Measurements from ENCODE around the gene PHLPP1.

The PHLPP1 gene

GRCh38 chr18:62996566-62996965 is 281.2 kb downstream of the PHLPP1 start:
- no peak overlapping the region for H3K4me2 ChIP-seq (ENCODE audit: low read length)
- H2AFZ ChIP-seq (ENCODE audit: low read depth, low read length) = no peak overlapping the region
- no peaks in the 10 kb centered on the region for H3K36me3 ChIP-seq (replicated peaks; ENCODE audit: low read depth, low read length)
- H3K9ac ChIP-seq (ENCODE audit: low read length) = no peak overlapping the region
- no peaks in the 10 kb centered on the region for H3K9me3 ChIP-seq (ENCODE audit: insufficient read depth, low read length)
- no peak overlapping the region for H3K4me3 ChIP-seq (ENCODE audit: low read length)
- H4K20me1 ChIP-seq (ENCODE audit: insufficient read depth, low read length) = no peaks in the 10 kb centered on the region
- no peak for TF ChIP-seq CTCF (IDR thresholded peaks at IDR 0.05; ENCODE audit: low read depth, low read length)
- no peak for TF ChIP-seq EZH2phosphoT487 (IDR thresholded peaks at IDR 0.05; ENCODE audit: low read depth)
- no peaks in the 10 kb centered on the region for H3K79me2 ChIP-seq (ENCODE audit: low read length)
- no peak overlapping the region for H3K27ac ChIP-seq (ENCODE audit: low read length)
- H3K4me1 ChIP-seq (ENCODE audit: low read length) = no peaks in the 10 kb centered on the region
- peaks cover 56% of the 10 kb centered on the region for H3K27me3 ChIP-seq (ENCODE audit: low read depth, low read length)

GRCh38 chr18:62997076-62997475 is 281.7 kb downstream of the PHLPP1 start:
- Histone ChIP-seq H3K4me1 (ENCODE audit: low read length) (no peaks in the 10 kb centered on the region), H3K4me3 (ENCODE audit: low read length) (no peak overlapping the region), H3K36me3 (replicated peaks; ENCODE audit: low read depth, low read length) (no peaks in the 10 kb centered on the region), H3K9me3 (ENCODE audit: insufficient read depth, low read length) (no peaks in the 10 kb centered on the region), H3K4me2 (ENCODE audit: low read length) (no peak overlapping the region), H3K9ac (ENCODE audit: low read length) (no peak overlapping the region), H2AFZ (ENCODE audit: low read depth, low read length) (no peak overlapping the region), H3K27me3 (ENCODE audit: low read depth, low read length) (peaks cover 56% of the 10 kb centered on the region), H3K79me2 (ENCODE audit: low read length) (no peaks in the 10 kb centered on the region), H4K20me1 (ENCODE audit: insufficient read depth, low read length) (no peaks in the 10 kb centered on the region), H3K27ac (ENCODE audit: low read length) (no peak overlapping the region)
- no peak for TF ChIP-seq EZH2phosphoT487 (IDR thresholded peaks at IDR 0.05; ENCODE audit: low read depth)
- no peak for TF ChIP-seq CTCF (IDR thresholded peaks at IDR 0.05; ENCODE audit: low read depth, low read length)

DNA sequence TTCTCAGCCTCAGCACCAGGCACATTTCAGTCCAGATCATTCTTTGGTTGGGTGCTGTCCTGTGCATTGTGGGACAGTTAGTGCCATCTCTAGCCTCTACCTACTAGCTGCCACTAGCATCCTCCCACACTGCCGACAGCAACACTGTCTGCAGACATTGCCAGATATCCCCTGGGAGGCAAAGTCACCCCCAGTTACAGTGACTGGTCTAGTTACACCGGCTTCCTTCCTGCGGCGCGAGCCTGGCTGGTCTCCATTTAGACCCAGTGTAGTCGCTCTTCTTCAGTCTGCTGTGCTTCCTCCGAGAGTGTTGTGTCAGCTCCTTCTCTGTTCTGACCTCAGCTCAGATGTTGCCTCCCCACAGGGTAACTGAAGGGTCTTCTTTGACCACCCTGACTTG is 283.1 kb downstream of the PHLPP1 start:
- Histone ChIP-seq H3K27ac (ENCODE audit: low read length) (no peak overlapping the region), H3K27me3 (ENCODE audit: low read depth, low read length) (peaks cover 50% of the 10 kb centered on the region)
- TF ChIP-seq EZH2phosphoT487 (IDR thresholded peaks at IDR 0.05; ENCODE audit: low read depth) = no peak
- TF ChIP-seq CTCF (IDR thresholded peaks at IDR 0.05; ENCODE audit: low read depth, low read length) = no peak

DNA sequence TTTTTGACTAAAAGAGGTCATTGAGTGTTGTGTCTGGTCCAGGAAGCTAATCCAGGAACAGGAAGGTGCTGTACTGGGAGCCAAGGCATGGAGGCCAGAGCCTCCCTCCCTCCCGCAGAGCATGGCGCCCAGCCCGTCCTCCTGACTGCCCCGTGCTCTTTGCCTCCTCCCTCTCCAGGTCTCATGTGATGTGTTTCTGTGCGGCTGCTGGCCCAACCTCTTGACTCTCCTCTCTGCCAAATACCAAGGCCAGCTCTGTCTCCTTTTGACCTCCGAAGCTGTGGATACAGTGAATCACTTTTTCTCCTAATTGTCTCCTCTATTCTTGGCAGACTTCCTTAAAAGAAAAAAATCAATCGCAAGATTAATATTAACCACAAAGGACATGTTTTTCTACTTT is 284.1 kb downstream of the PHLPP1 start:
- Histone ChIP-seq H3K9me3 (ENCODE audit: insufficient read depth, low read length) (no peaks in the 10 kb centered on the region), H3K4me3 (ENCODE audit: low read length) (no peak overlapping the region), H3K27me3 (ENCODE audit: low read depth, low read length) (peaks cover 42% of the 10 kb centered on the region), H3K9ac (ENCODE audit: low read length) (no peak overlapping the region), H3K36me3 (replicated peaks; ENCODE audit: low read depth, low read length) (no peaks in the 10 kb centered on the region), H3K79me2 (ENCODE audit: low read length) (no peaks in the 10 kb centered on the region), H2AFZ (ENCODE audit: low read depth, low read length) (no peak overlapping the region), H3K4me1 (ENCODE audit: low read length) (no peaks in the 10 kb centered on the region), H4K20me1 (ENCODE audit: insufficient read depth, low read length) (no peaks in the 10 kb centered on the region), H3K4me2 (ENCODE audit: low read length) (no peak overlapping the region), H3K27ac (ENCODE audit: low read length) (no peak overlapping the region)
- TF ChIP-seq CTCF (IDR thresholded peaks at IDR 0.05; ENCODE audit: low read depth, low read length) = no peak

More for the DNA sequence above, 283.1 kb downstream of the PHLPP1 start:
- H3K4me2 ChIP-seq (ENCODE audit: low read length) = no peak overlapping the region
- H3K36me3 ChIP-seq (replicated peaks; ENCODE audit: low read depth, low read length) = no peaks in the 10 kb centered on the region
- H3K79me2 ChIP-seq (ENCODE audit: low read length) = no peaks in the 10 kb centered on the region
- H2AFZ ChIP-seq (ENCODE audit: low read depth, low read length) = no peak overlapping the region; the same call in 1 of the 2 replicates
- H3K9me3 ChIP-seq (ENCODE audit: insufficient read depth, low read length) = no peaks in the 10 kb centered on the region
- H4K20me1 ChIP-seq (ENCODE audit: insufficient read depth, low read length) = no peaks in the 10 kb centered on the region
- no peak overlapping the region for H3K9ac ChIP-seq (ENCODE audit: low read length)
- H3K4me1 ChIP-seq (ENCODE audit: low read length) = no peaks in the 10 kb centered on the region
- H3K4me3 ChIP-seq (ENCODE audit: low read length) = no peak overlapping the region
